Measurements from ENCODE around the gene PICK1. TPM values are rescaled to one million over a fixed set of nuclear protein-coding genes. Genes with fewer than 3 reads are reported as not detected.

Gene PICK1
- total RNA-seq, 1 donor from 2014 or later, result 21.1 TPM

- Histone ChIP-seq H3K4me3 (no peak overlapping the region), H3K4me1 (no peaks in the 10 kb centered on the region), H3K36me3 (no peaks in the 10 kb centered on the region), H3K9me3 (no peaks in the 10 kb centered on the region), H3K27me3 (no peaks in the 10 kb centered on the region), H3K27ac (no peak overlapping the region)
- TF ChIP-seq POLR2AphosphoS5 (IDR thresholded peaks at IDR 0.05; ENCODE audit: insufficient read depth in 1 of 2, low read depth in 1 of 2) (no peak), POLR2A (IDR thresholded peaks at IDR 0.05) (no peak), CTCF (IDR thresholded peaks at IDR 0.05) (no peak)
- intact Hi-C loops (cut with DNase I), result no loop called here
- DNase-seq (ENCODE audit: extremely low spot score in 2 of 2), result no peak
Measured at GRCh38 chr22:38120359-38121110, 63.3 kb downstream of the PICK1 start.

GRCh38 chr22:38122616-38123015, 65.4 kb downstream of the PICK1 start:
- Histone ChIP-seq H3K4me3 (no peak overlapping the region), H3K27me3 (no peaks in the 10 kb centered on the region), H3K36me3 (no peaks in the 10 kb centered on the region), H3K9me3 (no peaks in the 10 kb centered on the region), H3K4me1 (no peaks in the 10 kb centered on the region), H3K27ac (no peak overlapping the region)
- DNase-seq (ENCODE audit: extremely low spot score in 2 of 2), result no peak
- intact Hi-C loops (cut with DNase I), result no loop called here
- no peak for TF ChIP-seq CTCF (IDR thresholded peaks at IDR 0.05)
- no peak for TF ChIP-seq POLR2A (IDR thresholded peaks at IDR 0.05)
- TF ChIP-seq POLR2AphosphoS5 (IDR thresholded peaks at IDR 0.05; ENCODE audit: insufficient read depth in 1 of 2, low read depth in 1 of 2), result no peak

GRCh38 chr22:38124236-38124974, 67.2 kb downstream of the PICK1 start:
- no peak for TF ChIP-seq CTCF (IDR thresholded peaks at IDR 0.05)
- peak in 1 of 2 donors; percentile 23 for TF ChIP-seq POLR2AphosphoS5 (IDR thresholded peaks at IDR 0.05; ENCODE audit: insufficient read depth in 1 of 2, low read depth in 1 of 2)
- H3K4me1 ChIP-seq, result no peaks in the 10 kb centered on the region
- H3K27ac ChIP-seq, result no peak overlapping the region
- no peaks in the 10 kb centered on the region for H3K27me3 ChIP-seq
- H3K9me3 ChIP-seq, result no peaks in the 10 kb centered on the region
- no peak overlapping the region for H3K4me3 ChIP-seq
- DNase-seq (ENCODE audit: extremely low spot score in 2 of 2), result no peak
- H3K36me3 ChIP-seq, result peaks cover 0 to 4% of the 10 kb centered on the region in 2 donors
- intact Hi-C loops (cut with DNase I), result no loop called here

GRCh38 chr22:38125038-38125610, 67.9 kb downstream of the PICK1 start:
- H3K27ac ChIP-seq, result no peak overlapping the region
- no peak for DNase-seq (ENCODE audit: extremely low spot score in 2 of 2)
- H3K9me3 ChIP-seq, result no peaks in the 10 kb centered on the region
- no peaks in the 10 kb centered on the region for H3K4me1 ChIP-seq
- TF ChIP-seq POLR2A (IDR thresholded peaks at IDR 0.05), result no peak
- no peak for TF ChIP-seq CTCF (IDR thresholded peaks at IDR 0.05)
- no peak for TF ChIP-seq POLR2AphosphoS5 (IDR thresholded peaks at IDR 0.05; ENCODE audit: insufficient read depth in 1 of 2, low read depth in 1 of 2)
- H3K4me3 ChIP-seq, result no peak overlapping the region
- H3K27me3 ChIP-seq, result no peaks in the 10 kb centered on the region
- intact Hi-C loops (cut with DNase I), result no loop called here
- H3K36me3 ChIP-seq, result peaks cover 0 to 4% of the 10 kb centered on the region in 2 donors

Other genes starting within 250 kb of the PICK1 start
- 7.6 TPM for gene GCAT, start 249.5 kb upstream of the PICK1 start, total RNA-seq
- gene GALR3, start 234.0 kb upstream of the PICK1 start, total RNA-seq, result not detected
- gene ANKRD54, start 213.1 kb upstream of the PICK1 start, total RNA-seq, result 56.7 TPM
- gene EIF3L, start 208.0 kb upstream of the PICK1 start, total RNA-seq, result 338 TPM
- gene MICALL1, start 151.1 kb upstream of the PICK1 start, total RNA-seq, result 112 TPM
- gene C22orf23, start 103.8 kb upstream of the PICK1 start, total RNA-seq, result not detected
- 57.9 TPM for gene POLR2F, start 103.7 kb upstream of the PICK1 start, total RNA-seq
- gene SOX10, start 72.8 kb upstream of the PICK1 start, total RNA-seq, result 3.2 TPM
- gene SLC16A8, start 26.8 kb downstream of the PICK1 start, total RNA-seq, result 0.98 TPM
- not detected for gene BAIAP2L2, start 53.3 kb downstream of the PICK1 start, total RNA-seq
- gene PLA2G6, start 124.4 kb downstream of the PICK1 start, total RNA-seq, result 35.8 TPM
- 90.6 TPM for gene MAFF, start 144.6 kb downstream of the PICK1 start, total RNA-seq
- 50.8 TPM for gene TMEM184B, start 215.6 kb downstream of the PICK1 start, total RNA-seq

Measured in vagina (tissue), 2 donors.